HepG2 (cell line): ENCODE results near the gene METTL22. TPM values are rescaled to one million over a fixed set of nuclear protein-coding genes. Genes with fewer than 3 reads are reported as not detected.

Experiments
- ARHGAP35 ChIP-seq: sonication (generic); formaldehyde crosslinking; IDR thresholded peaks from 2 replicates; pipeline ENCODE4 v1.9.0; 2022; ENCODE audit warnings: mild to moderate bottlenecking, inconsistent platforms, moderate library complexity, missing genetic modification reagents, borderline replicate concordance
- ARID4A ChIP-seq: sonication (generic); formaldehyde crosslinking; IDR thresholded peaks from 2 replicates; pipeline ENCODE4 v1.5.0; 2020; ENCODE audit warnings: mild to moderate bottlenecking, missing genetic modification reagents, borderline replicate concordance
- CCDC6 ChIP-seq: sonication (generic); formaldehyde crosslinking; IDR thresholded peaks from 2 replicates; pipeline ENCODE4 v1.8.1; 2022; ENCODE audit warnings: mild to moderate bottlenecking, missing genetic modification reagents, moderate library complexity
- HNF4G ChIP-seq, 2 experiments: sonication (generic) in 1 of 2; formaldehyde crosslinking in 1 of 2; IDR thresholded peaks; 2 replicates each; pipeline versions ENCODE4 v1.4.0 to v1.6.1; 2011 to 2020; ENCODE audit warnings: borderline replicate concordance in 2 of 2, low read depth in 2 of 2, mild to moderate bottlenecking in 2 of 2, low read length in 1 of 2, missing genetic modification reagents in 1 of 2, moderate library complexity in 1 of 2
- MATR3 ChIP-seq: sonication (generic); formaldehyde crosslinking; IDR thresholded peaks from 2 replicates; pipeline ENCODE4 v1.4.0; 2020; ENCODE audit warnings: missing genetic modification reagents
- MTERF4 ChIP-seq: sonication (generic); formaldehyde crosslinking; IDR thresholded peaks from 2 replicates; pipeline ENCODE4 v1.8.0; 2023; ENCODE audit warnings: mild to moderate bottlenecking, missing genetic modification reagents
- THAP11 ChIP-seq: IDR thresholded peaks from 2 replicates; pipeline ENCODE4 v1.6.1; 2016; ENCODE audit warnings: missing biosample characterization, missing genetic modification reagents
- UBTF ChIP-seq: sonication (generic); formaldehyde crosslinking; IDR thresholded peaks from 2 replicates; pipeline ENCODE4 v1.4.0; 2020; ENCODE audit warnings: mild to moderate bottlenecking, missing genetic modification reagents
- ZBTB26 ChIP-seq: IDR thresholded peaks from 2 replicates; pipeline ENCODE4 v1.6.1; 2016; ENCODE audit warnings: missing compliant biosample characterization, missing genetic modification reagents, borderline replicate concordance
- ZFP41 ChIP-seq: sonication (generic); formaldehyde crosslinking; IDR thresholded peaks from 2 replicates; pipeline ENCODE4 v1.4.0; 2020; ENCODE audit warnings: mild to moderate bottlenecking, missing genetic modification reagents, borderline replicate concordance
- ZNF333 ChIP-seq: sonication (generic); formaldehyde crosslinking; IDR thresholded peaks from 2 replicates; pipeline ENCODE4 v1.4.0; 2020; ENCODE audit warnings: mild to moderate bottlenecking, missing genetic modification reagents, borderline replicate concordance
- ZNF639 ChIP-seq: conservative IDR thresholded peaks from 2 replicates; pipeline ENCODE4 v1.6.1; 2018; ENCODE audit warnings: missing genetic modification reagents
- ZNF772 ChIP-seq: sonication (generic); formaldehyde crosslinking; IDR thresholded peaks from 2 replicates; pipeline ENCODE4 v1.5.0; 2020; ENCODE audit warnings: mild to moderate bottlenecking, missing genetic modification reagents
- polyA plus RNA-seq, 8 experiments: library from polyadenylated mRNA; depleted of rRNA in 3 of 8; stranded (reverse) in 7 of 8; unstranded in 1 of 8; fragments of >200 nt; fragmentation: Illumina TruSeq in 4 of 8; extraction: Trizol in 4 of 8; gene quantifications; 2 replicates each; pipeline versions ENCODE4 v1.2.1 to v1.2.3, GENCODE V29; 2011 to 2016; ENCODE audit warnings: low read depth in 4 of 8, missing spikeins in 1 of 8, mixed read lengths in 1 of 8; ENCODE audit not compliant: insufficient read depth in 1 of 8
- total RNA-seq, 5 experiments: library from RNA; depleted of rRNA; stranded (reverse); fragments of >200 nt; fragmentation: Illumina TruSeq; extraction: Trizol; gene quantifications; 2 replicates each; pipeline ENCODE4 v1.2.3, GENCODE V29; 2016; ENCODE audit warnings: low read depth in 1 of 5
- TF ChIP-seq, protein P1 (sequence below): sonication (generic); formaldehyde crosslinking; IDR thresholded peaks from 2 replicates; pipeline ENCODE4 v1.4.0; 2020; ENCODE audit warnings: missing genetic modification reagents

The METTL22 gene
- total and polyA plus RNA-seq, 2 of the 13 experiments (the other 11 are each of a cell fraction or from before 2014, with no cell fraction given) = 36.2 to 94.8 TPM

GRCh38 chr16:8674413-8675022 is 53.0 kb downstream of the METTL22 start, which contains the start of gene ABAT (continued):
- TF ChIP-seq ZNF772 = no peak
- peak; percentile 86 for TF ChIP-seq HNF4G (IDR thresholded peaks at IDR 0.05; ENCODE audit: borderline replicate concordance, low read depth, low read length)
- TF ChIP-seq HNF4G (CRISPR knock-in tag; IDR thresholded peaks at IDR 0.05; ENCODE audit: borderline replicate concordance, low read depth) = peak; percentile 81; the same call in 1 of the 2 replicates
- peak; percentile 98 for TF ChIP-seq ARID4A (CRISPR knock-in tag)
- TF ChIP-seq CCDC6 (CRISPR knock-in tag) = no peak; the same call in 1 of the 2 replicates
- peak; percentile 65; the same call in 1 of the 2 replicates for TF ChIP-seq MTERF4 (CRISPR knock-in tag)
- TF ChIP-seq ZNF639 (CRISPR knock-in tag) = 0 out of 2 replicates have a peak, but pooled peaks have one; percentile 33
- no peak for TF ChIP-seq MATR3 (CRISPR knock-in tag)
- TF ChIP-seq, protein P1, sequence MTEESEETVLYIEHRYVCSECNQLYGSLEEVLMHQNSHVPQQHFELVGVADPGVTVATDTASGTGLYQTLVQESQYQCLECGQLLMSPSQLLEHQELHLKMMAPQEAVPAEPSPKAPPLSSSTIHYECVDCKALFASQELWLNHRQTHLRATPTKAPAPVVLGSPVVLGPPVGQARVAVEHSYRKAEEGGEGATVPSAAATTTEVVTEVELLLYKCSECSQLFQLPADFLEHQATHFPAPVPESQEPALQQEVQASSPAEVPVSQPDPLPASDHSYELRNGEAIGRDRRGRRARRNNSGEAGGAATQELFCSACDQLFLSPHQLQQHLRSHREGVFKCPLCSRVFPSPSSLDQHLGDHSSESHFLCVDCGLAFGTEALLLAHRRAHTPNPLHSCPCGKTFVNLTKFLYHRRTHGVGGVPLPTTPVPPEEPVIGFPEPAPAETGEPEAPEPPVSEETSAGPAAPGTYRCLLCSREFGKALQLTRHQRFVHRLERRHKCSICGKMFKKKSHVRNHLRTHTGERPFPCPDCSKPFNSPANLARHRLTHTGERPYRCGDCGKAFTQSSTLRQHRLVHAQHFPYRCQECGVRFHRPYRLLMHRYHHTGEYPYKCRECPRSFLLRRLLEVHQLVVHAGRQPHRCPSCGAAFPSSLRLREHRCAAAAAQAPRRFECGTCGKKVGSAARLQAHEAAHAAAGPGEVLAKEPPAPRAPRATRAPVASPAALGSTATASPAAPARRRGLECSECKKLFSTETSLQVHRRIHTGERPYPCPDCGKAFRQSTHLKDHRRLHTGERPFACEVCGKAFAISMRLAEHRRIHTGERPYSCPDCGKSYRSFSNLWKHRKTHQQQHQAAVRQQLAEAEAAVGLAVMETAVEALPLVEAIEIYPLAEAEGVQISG (CRISPR knock-in tag) = peak; percentile 64
- TF ChIP-seq THAP11 (CRISPR knock-in tag) = peak; percentile 65
- TF ChIP-seq ZFP41 (CRISPR knock-in tag) = no peak
- no peak for TF ChIP-seq ARHGAP35 (CRISPR knock-in tag)
- TF ChIP-seq ZNF333 (CRISPR knock-in tag) = peak; percentile 95; the same call in 1 of the 2 replicates
- no peak; the same call in 1 of the 2 replicates for TF ChIP-seq ZBTB26
- TF ChIP-seq UBTF (CRISPR knock-in tag) = peak; percentile 70; the same call in 1 of the 2 replicates
